ENCODE results near the gene VMP1.
"Not testable (repeated sequence)": the region's sequence is repeated elsewhere in the genome, so short reads cannot be mapped to it uniquely, and the experiment has no call there.

The VMP1 gene

GRCh38 chr17:59756236-59756818, 48.9 kb downstream of the VMP1 start:
- FAIRE-seq = peak; percentile 86

GRCh38 chr17:59757043-59757442, 49.6 kb downstream of the VMP1 start:
- FAIRE-seq = no peak

- FAIRE-seq = no peak
Observed at GRCh38 chr17:59757470-59757869, 50.0 kb downstream of the VMP1 start.

- FAIRE-seq = no peak
Observed at GRCh38 chr17:59757881-59758385, 50.5 kb downstream of the VMP1 start.

GRCh38 chr17:59758998-59759651, 51.7 kb downstream of the VMP1 start:
- FAIRE-seq = not testable (repeated sequence)

GRCh38 chr17:59760160-59760559, 52.7 kb downstream of the VMP1 start:
- no peak for FAIRE-seq

- FAIRE-seq = no peak
Observed at GRCh38 chr17:59761385-59762048, 54.1 kb downstream of the VMP1 start.

GRCh38 chr17:59762049-59762823, 54.8 kb downstream of the VMP1 start:
- no peak for FAIRE-seq

GRCh38 chr17:59762824-59763374, 55.4 kb downstream of the VMP1 start:
- no peak for FAIRE-seq

- FAIRE-seq = no peak
Observed at GRCh38 chr17:59763861-59764260, 56.4 kb downstream of the VMP1 start.

GRCh38 chr17:59764292-59764741, 56.9 kb downstream of the VMP1 start:
- FAIRE-seq = no peak

- FAIRE-seq = no peak
Observed at GRCh38 chr17:59765038-59765437, 57.6 kb downstream of the VMP1 start.

- no peak for FAIRE-seq
Observed at GRCh38 chr17:59766491-59766890, 59.0 kb downstream of the VMP1 start.

GRCh38 chr17:59767176-59767575, 59.7 kb downstream of the VMP1 start:
- FAIRE-seq = no peak

GRCh38 chr17:59769887-59770286, 62.4 kb downstream of the VMP1 start:
- no peak for FAIRE-seq

- no peak for FAIRE-seq
Observed at GRCh38 chr17:59771093-59771492, 63.6 kb downstream of the VMP1 start.

- FAIRE-seq = no peak
Observed at GRCh38 chr17:59775786-59776350, 68.4 kb downstream of the VMP1 start.

- no peak for FAIRE-seq
Observed at GRCh38 chr17:59776577-59776976, 69.1 kb downstream of the VMP1 start.

GRCh38 chr17:59777033-59777432, 69.6 kb downstream of the VMP1 start:
- no peak for FAIRE-seq

GRCh38 chr17:59778996-59779395, 71.5 kb downstream of the VMP1 start:
- FAIRE-seq = no peak

- FAIRE-seq = no peak
Observed at GRCh38 chr17:59779521-59779920, 72.1 kb downstream of the VMP1 start.

GRCh38 chr17:59780548-59780947, 73.1 kb downstream of the VMP1 start:
- not testable (repeated sequence) for FAIRE-seq
